Measurements from ENCODE around the gene SEM1.

DNA sequence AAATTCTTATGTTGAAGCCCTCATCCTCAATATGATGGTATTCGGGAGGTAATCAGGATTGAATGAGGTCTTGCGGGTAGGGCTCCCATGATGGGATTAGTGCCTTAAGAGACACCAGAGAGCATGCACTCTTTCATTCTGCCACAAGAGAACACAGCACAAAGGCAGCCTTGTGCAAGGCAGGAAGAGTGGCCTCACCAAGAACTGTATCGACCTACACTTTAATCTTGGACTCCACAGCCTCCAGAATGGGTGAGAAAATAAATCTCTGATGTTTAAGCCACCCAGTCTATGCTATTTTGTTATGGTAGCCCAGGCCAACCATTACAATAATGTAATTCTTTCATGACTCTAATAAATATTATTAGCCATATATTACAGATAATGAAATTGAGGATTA lies 8.4 kb downstream of the SEM1 start:
- no peak for TF ChIP-seq EP300 (IDR thresholded peaks at IDR 0.05)
- TF ChIP-seq POLR2AphosphoS5 (IDR thresholded peaks at IDR 0.05): no peak
- TF ChIP-seq, protein P1, sequence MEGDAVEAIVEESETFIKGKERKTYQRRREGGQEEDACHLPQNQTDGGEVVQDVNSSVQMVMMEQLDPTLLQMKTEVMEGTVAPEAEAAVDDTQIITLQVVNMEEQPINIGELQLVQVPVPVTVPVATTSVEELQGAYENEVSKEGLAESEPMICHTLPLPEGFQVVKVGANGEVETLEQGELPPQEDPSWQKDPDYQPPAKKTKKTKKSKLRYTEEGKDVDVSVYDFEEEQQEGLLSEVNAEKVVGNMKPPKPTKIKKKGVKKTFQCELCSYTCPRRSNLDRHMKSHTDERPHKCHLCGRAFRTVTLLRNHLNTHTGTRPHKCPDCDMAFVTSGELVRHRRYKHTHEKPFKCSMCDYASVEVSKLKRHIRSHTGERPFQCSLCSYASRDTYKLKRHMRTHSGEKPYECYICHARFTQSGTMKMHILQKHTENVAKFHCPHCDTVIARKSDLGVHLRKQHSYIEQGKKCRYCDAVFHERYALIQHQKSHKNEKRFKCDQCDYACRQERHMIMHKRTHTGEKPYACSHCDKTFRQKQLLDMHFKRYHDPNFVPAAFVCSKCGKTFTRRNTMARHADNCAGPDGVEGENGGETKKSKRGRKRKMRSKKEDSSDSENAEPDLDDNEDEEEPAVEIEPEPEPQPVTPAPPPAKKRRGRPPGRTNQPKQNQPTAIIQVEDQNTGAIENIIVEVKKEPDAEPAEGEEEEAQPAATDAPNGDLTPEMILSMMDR (IDR thresholded peaks at IDR 0.05): no peak
- no peak for TF ChIP-seq POLR2A (IDR thresholded peaks at IDR 0.05)

Measured in sigmoid colon (tissue), 4 donors.